Left ventricle myocardium inferior (tissue), 1 donor: ENCODE measurements around the gene SASH1. TPM values are rescaled to one million over a fixed set of nuclear protein-coding genes. Genes with fewer than 3 reads are reported as not detected.

ENCODE experiments used
- DNase-seq: peaks from one replicate; pipeline ENCODE4 v3.0.0-alpha.2; 2020
- H3K27ac ChIP-seq: fragments of 200-600 bp; replicated peaks from 2 replicates; pipeline ENCODE4 v1.8.0; 2021
- H3K27me3 ChIP-seq: fragments of 200-600 bp; 2 replicates; pipeline ENCODE4 v1.8.0; 2021; ENCODE audit warnings: low read depth
- H3K36me3 ChIP-seq: fragments of 200-600 bp; 2 replicates; pipeline ENCODE4 v1.8.0; 2021
- H3K4me1 ChIP-seq: fragments of 200-600 bp; 2 replicates; pipeline ENCODE4 v1.8.0; 2021
- H3K4me3 ChIP-seq: fragments of 200-600 bp; 2 replicates; pipeline ENCODE4 v1.8.0; 2021; ENCODE audit warnings: mild to moderate bottlenecking, moderate library complexity
- H3K9me3 ChIP-seq: fragments of 200-600 bp; replicated peaks from 2 replicates; pipeline ENCODE4 v1.8.0; 2021
- CTCF ChIP-seq: fragments of 200-600 bp; IDR thresholded peaks from 2 replicates; pipeline ENCODE4 v1.8.0; 2021; ENCODE audit warnings: antibody characterized with exemption, mild to moderate bottlenecking, borderline replicate concordance
- intact Hi-C: fragments of 100-400 bp; cut with micrococcal nuclease; formaldehyde crosslinking; loops from one replicate; pipeline ENCODE4 v1.11.0; 2022
- long read RNA-seq: library from polyadenylated mRNA; unstranded; transcript quantifications from one replicate; pipeline ENCODE4 v2.0.0, GENCODE V29; 2021
- total RNA-seq: library from RNA; stranded (reverse); fragmentation: NEBNext Ultra II Directional; extraction: Animal tissue kit (Norgen Biotek cat#: 25700); gene quantifications from one replicate; pipeline ENCODE4 v1.2.1, GENCODE V29; 2021
- donor health status: DM: no; HTN: yes; CAD: no; lungs with severe emphysema.

The SASH1 gene
- 22.5 TPM for total RNA-seq
- long read RNA-seq, full-length matches to known transcripts, result 5 of 32 reads
- long read RNA-seq, partial matches to known transcripts, result 21 of 32 reads
- long read RNA-seq, other reads (novel, unspliced or antisense), result 6 of 32 reads

DNA sequence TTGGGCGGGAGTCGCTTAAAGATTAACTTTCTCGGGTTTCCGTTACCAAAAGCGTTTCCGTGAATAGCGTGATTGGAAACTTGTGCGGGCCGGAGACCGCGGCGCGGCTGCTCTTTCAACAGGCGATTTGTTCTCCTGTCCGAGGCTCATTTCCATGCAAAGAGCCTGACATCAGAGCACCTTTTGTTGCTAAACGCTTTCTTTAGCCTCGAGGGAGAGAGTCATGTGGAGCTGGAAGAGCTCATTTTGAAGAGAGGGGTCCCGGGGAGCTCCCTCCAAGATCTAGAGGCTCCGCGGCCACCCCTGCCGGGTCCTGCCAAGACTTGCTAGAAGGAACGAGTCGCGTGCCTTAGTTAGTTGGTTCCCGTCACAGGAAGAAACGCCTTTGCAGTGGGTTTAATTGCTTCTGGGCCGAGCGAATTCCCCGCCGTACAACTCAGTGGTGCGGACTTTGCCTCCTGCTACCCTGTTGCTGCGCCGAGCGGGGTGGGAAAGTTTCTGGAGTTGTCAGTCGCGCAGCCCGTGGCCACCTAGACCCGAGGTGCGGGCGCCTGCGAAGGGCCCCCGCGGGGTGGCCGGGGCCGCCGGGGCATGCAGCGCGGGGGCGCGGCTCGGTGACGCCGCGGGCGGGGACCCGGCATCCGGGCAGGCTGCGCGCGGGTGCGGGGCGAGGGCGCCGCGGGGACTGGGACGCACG, at the start of gene SASH1:
Gene SASH1, plus strand, starts transcription at position 489 of the 697 bp plus-strand sequence. CDS start 230 bp downstream, outside the sequence.
- peak within 1 kb of the TSS; percentile 83 for H3K4me3 ChIP-seq
- H3K4me1 ChIP-seq, result peaks cover 53% of the 10 kb centered on the region
- H3K9me3 ChIP-seq, result no peaks in the 10 kb centered on the region
- DNase-seq, result peak; percentile 66
- H3K36me3 ChIP-seq, result no peaks in the 10 kb centered on the region
- H3K27ac ChIP-seq, result peak within 1 kb of the TSS; percentile 95
- H3K27me3 ChIP-seq, result no peaks in the 10 kb centered on the region
- no peak for TF ChIP-seq CTCF
- intact Hi-C loops, result loop anchor here (10.0 kb wide), 1 partner anchor 122 kb away; no protein-coding TSS in a partner anchor

GRCh38 chr6:148293181-148293995, 49.2 kb upstream of the SASH1 start:
- peak; percentile 21 for DNase-seq
- Histone ChIP-seq H3K36me3 (no peaks in the 10 kb centered on the region), H3K27me3 (no peaks in the 10 kb centered on the region), H3K4me3 (no peak overlapping the region), H3K27ac (peak overlapping the region; percentile 64), H3K4me1 (peaks cover 54% of the 10 kb centered on the region), H3K9me3 (no peaks in the 10 kb centered on the region)
- intact Hi-C loops, result no loop called here
- no peak for TF ChIP-seq CTCF

DNA sequence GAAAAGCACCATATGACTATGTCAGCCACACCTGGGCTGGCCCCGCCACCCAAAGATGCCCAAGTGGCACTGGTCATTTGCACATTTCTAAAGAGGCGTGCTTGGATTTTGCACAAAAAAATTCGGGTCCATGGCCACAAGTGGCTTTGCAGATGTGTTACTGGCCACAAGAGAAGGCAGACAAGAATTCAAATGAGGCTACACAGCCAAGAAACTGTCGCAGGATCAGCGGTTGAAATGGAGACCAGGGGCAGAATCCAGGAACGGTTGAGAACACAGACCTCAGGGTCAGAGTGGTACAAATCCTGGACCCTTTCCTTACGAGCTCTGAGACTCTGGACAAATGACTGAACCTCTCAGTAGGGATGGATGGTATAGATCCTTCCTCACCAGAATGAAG, 48.6 kb upstream of the SASH1 start:
- Histone ChIP-seq H3K27me3 (no peaks in the 10 kb centered on the region), H3K36me3 (no peaks in the 10 kb centered on the region), H3K4me1 (peaks cover 48% of the 10 kb centered on the region), H3K27ac (peak overlapping the region; percentile 64), H3K9me3 (no peaks in the 10 kb centered on the region), H3K4me3 (no peak overlapping the region)
- DNase-seq, result no peak
- intact Hi-C loops, result no loop called here
- no peak for TF ChIP-seq CTCF

DNA sequence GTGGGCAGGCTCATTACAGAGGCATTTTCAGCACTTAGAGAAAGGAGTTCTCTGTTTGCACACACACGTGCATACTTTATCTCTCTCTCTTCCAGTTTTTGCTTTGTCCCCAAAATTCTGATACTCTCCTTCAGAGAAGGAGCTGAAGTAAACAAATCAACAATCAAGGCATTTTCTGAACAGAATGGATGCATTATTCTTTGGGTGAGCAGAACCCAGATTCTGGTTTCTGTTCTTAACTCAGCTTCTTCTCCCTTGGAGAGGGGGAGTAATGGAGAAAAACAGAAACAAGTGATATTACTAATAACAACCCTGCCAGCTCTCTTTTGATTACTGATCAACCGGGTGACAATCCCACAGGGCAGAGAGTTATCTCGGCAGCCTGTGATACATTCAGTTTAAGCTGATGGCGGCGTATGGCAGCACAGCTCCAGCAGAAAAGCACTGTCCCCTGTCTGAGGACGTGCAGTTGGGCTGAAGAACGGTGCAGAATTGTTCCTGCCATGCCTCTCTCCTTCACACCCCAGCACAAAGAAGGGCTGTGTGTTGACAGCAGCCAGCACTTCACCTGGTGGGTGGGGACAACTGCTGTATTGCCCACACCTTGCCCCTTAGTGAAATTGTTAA, 47.3 kb upstream of the SASH1 start:
- TF ChIP-seq CTCF, result no peak
- no peak for DNase-seq
- H3K9me3 ChIP-seq, result no peaks in the 10 kb centered on the region
- H3K27ac ChIP-seq, result peak overlapping the region; percentile 54
- no peaks in the 10 kb centered on the region for H3K27me3 ChIP-seq
- H3K4me1 ChIP-seq, result peaks cover 41% of the 10 kb centered on the region
- H3K4me3 ChIP-seq, result no peak overlapping the region
- no peaks in the 10 kb centered on the region for H3K36me3 ChIP-seq
- intact Hi-C loops, result no loop called here

GRCh38 chr6:148296771-148297170, 45.9 kb upstream of the SASH1 start:
- Histone ChIP-seq H3K9me3 (no peaks in the 10 kb centered on the region), H3K4me3 (no peak overlapping the region), H3K27me3 (no peaks in the 10 kb centered on the region), H3K4me1 (peaks cover 29% of the 10 kb centered on the region), H3K36me3 (no peaks in the 10 kb centered on the region), H3K27ac (no peak overlapping the region)
- intact Hi-C loops, result no loop called here
- DNase-seq, result no peak
- no peak for TF ChIP-seq CTCF
